Embryonic facial prominence (tissue), 1 donor: ENCODE results near the gene GMEB2.
"Not testable (repeated sequence)": the region's sequence is repeated elsewhere in the genome, so short reads cannot be mapped to it uniquely, and the experiment has no call there.

Experiments
- DNase-seq: peaks from one replicate; pipeline ENCODE4 v3.0.0-alpha.2; 2016; ENCODE audit errors: extremely low spot score

GMEB2 gene

DNA sequence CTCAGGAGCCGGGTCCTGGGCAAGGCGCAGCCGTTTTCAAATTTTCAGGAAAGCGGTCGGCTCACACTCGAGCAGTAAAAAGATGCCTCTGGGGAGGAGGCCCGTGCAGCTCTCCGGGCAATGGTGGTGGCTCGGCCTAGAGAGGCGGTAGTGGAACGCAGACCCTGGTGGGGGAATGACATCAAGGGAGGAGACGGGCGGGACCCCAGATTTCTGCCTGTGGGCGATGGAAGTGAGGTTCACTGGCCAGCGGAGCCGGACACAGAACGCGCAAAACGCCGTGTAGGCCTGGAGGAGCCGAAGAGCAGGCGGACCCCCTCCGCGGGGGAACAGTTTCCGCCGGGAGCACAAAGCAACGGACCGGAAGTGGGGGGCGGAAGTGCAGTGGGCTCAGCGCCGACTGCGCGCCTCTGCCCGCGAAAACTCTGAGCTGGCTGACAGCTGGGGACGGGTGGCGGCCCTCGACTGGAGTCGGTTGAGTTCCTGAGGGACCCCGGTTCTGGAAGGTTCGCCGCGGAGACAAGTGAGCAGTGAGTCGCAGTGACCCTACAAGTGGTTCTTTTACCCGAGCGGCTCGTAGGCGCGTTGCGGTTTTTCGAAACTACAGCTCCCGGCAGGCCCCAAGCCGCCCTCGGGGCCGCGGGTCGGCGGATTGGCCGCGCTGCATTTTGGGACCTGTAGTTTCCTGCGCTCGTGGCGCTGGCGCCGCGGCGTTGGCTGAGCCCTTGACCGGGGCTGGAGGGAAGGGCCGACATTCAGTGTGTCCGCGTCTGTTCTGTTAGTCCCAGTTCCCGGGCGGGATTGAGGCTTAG, 31.2 kb upstream of the GMEB2 start, which contains the start of gene RTEL1:
Gene RTEL1 (plus strand): TSS at position 376 of the 812 bp plus-strand sequence. CDS start 1,091 bp downstream, outside the sequence.
- peak; percentile 77 for DNase-seq

DNA sequence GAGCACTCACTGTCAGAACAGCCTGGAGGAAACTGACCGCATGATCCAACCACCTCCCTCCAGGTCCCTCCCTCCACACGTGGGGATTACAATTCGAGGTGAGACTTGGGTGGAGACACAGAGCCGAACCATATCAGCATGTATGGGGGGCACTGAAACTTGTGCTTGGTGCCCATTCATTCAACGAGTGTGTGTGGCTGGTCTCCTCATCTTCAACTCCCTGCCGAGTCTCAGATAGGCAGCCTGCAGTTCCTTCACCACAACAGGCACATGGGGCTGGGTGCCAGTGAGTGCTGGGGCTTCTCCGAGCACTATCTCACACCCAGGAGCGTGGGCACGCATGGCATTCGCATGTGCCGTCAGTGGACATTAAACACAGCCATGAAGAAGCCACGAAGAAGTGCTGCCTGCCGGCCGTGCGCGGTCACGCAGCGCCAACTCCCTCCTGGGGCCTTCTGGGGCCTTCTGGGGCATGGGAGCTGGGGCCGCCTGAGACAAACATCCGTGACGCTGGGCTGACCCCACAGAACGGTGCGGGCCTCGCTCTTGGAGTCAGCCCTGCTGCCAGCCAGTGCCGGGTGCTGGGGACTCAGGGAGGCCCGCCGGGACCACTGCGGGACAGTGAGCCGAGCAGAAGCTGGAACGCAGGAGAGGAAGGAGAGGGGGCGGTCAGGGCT, 30.5 kb upstream of the GMEB2 start:
- no peak for DNase-seq

DNA sequence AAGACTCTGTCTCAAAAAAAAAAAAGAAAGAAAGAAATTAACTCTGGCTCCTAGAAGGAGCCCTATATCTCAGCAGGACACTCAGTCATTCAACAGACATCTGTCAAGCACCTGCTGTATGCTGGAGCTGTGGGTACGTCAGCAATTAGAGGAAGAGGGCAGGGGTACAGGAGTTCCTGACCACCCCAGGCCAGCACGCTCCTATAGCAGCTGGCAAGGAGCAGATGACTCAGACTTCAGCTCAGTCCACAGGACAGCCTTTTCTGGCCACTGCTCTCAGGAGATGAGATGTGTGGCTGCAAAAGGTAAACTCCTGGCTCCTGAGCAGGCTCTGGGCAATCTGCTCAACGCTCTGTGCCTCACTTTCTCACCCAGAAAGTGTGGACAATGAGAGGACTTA, 29.6 kb upstream of the GMEB2 start:
- no peak for DNase-seq

DNA sequence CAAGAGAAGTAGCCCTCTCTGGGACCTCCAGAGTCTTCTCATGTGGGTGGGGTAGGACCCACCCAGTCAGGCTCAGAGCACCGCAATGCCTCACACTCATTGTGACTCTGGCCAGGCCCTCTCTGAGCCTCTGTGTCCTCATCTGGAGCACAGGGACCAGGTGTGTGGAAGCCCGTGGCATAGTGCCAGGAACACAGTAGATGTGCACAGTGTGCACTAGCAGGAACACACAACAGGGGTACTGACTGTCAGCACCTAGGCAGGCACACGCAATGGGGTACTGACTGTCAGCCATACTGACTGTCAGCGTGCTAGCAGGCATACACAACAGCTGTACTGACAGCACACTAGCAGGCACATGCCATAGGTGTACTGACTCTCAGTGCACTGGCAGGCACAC, 28.3 kb upstream of the GMEB2 start:
- DNase-seq: no peak

DNA sequence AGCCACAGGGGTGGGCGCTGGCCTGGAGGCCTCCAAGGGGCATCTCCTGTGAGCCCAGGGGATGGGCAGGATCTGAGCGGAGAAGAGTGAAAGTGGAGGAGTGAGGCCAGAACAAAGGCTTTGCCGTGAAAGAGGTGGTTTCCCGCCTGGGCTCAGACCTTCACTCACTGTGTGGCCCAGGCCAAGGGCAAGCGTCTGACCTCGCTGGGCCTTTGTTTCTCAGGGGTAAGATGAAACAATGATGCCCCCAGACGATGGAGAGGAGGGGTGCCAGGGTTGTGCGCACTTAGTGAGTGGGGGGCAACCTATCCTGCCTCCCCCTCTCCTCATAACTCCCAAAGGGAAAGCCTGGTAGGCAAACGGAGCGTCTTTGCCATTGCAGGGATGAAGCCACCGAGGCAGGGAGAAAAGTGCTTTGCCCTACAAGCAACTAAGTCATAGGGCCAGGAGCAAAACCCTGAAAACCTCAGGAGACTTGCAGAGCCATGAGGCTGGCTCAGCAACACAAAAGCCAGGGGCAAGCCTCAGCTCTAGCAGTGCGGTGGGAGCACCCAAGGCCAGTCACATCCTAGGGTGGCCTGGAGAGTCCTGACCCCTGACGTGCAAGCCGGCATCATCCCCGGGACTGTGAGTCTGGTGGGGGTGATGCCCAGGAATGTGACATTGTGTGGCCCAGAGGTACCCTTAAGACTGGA, 27.2 kb upstream of the GMEB2 start:
- no peak for DNase-seq

DNA sequence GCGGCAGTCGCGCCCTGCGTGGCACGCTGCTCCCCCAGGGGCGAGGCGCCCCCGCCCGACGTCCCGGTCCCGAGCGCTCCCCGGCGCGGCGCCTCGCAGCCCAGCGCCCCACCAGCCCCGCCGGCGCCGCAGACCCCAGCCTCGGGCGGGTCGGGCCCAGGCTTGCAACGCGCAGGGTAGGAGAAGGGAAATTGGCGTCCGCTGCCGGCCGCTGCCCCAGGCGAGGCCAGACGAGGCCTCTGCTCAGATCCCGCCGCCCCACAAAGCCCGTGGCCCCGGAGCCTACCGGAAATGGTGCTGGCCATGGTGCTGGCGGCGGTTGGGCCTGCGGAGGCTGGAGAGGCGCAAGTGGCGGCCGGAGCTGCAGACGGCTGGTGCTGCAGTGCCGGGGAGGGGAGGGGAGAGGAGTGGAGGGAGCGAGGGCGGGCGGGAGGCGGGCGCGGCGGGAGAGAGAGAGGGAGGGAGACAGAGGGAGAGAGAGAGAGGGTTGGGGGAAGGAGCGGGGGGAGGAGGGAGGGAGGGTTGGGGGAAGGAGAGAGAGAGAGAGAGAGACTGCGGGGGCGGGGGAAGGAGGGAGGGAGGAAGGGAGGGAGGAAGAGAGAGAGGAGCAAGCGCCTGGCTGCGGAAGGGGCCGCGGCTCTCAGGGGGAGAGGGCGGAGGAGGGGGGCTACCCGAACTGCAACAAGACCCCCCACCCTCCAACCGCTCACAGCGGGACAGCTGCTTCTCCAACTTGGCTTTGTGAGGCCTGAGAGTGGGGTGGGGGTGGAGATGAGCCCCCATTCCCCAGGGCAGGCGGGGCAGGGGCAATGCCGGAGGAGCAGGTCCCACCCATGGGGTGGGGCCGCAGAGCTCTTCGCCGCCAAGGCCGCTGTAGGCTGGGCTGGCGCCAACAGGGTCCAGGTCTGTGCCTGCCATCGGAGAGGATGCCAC, 26.4 kb upstream of the GMEB2 start, which contains the start of gene STMN3:
Gene STMN3 (minus strand): TSS at position 384 of the 933 bp plus-strand sequence. CDS start 79 bp downstream, at position 305.
- peak; percentile 86 for DNase-seq

DNA sequence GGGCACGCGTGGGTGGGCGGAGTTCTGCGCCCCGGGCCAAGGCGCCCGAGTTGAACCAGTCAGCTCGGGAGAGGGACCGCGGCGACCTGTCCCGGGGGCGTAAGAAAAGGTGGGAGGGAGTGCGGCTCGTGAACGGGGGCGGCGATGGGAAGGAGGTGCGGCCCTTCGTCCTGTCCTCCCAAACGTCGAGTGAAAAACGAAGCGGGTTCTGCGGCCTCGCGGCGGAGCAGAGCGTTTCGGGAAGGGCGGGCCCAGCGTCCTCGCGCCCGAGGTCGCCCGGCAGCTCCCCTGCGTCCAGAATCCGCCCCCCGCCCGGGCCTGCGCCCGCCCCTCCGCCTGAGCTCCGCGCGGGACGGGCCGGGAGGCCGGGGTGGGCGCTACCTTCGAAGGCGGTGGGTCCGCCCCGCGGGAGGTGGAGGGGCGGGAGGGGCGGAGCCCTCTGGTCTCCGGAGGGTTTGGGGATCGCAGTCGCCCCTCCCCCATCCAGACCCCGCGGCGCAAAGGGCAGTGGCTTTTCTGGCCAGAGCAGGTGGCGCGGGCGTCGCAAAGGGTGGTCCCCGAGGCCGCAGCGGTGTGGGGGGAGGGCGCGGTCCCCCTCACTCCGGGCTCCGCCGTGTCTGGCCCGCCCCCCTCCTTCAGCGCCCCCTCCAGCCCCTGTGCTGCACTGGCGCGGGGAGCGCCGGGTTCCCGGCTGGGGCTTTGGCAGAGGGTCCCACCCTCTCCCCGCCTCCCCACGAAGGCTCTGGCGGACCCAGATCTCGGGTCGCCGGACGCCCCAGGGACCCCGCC, 25.5 kb upstream of the GMEB2 start:
- no peak for DNase-seq

DNA sequence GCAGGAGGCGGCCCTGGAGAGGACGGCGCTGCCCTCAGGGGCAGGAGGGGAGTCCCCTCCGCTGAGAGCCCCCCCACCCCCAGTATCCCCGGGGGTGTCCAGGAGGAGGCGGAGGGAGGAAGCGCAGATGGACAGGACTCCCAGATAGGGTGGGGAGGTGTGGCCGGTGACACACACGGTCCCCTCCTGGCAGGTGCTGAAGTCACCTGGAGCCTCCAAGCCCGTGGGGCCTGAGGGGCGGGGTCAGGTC, 25.0 kb upstream of the GMEB2 start:
- no peak for DNase-seq

DNA sequence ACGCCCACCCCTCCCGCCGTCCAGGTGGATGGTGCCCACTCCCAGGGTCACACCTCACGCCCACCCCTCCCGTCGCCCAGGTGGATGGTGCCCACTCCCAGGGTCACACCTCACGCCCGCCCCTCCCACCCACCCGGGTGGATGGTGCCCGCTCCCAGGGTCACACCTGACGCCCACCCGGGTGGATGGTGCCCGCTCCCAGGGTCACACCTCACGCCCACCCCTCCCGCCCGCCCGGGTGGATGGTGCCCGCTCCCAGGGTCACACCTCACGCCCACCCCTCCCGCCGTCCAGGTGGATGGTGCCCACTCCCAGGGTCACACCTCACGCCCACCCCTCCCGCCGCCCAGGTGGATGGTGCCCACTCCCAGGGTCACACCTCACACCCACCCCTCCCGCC, 23.6 kb upstream of the GMEB2 start:
- not testable (repeated sequence) for DNase-seq

DNA sequence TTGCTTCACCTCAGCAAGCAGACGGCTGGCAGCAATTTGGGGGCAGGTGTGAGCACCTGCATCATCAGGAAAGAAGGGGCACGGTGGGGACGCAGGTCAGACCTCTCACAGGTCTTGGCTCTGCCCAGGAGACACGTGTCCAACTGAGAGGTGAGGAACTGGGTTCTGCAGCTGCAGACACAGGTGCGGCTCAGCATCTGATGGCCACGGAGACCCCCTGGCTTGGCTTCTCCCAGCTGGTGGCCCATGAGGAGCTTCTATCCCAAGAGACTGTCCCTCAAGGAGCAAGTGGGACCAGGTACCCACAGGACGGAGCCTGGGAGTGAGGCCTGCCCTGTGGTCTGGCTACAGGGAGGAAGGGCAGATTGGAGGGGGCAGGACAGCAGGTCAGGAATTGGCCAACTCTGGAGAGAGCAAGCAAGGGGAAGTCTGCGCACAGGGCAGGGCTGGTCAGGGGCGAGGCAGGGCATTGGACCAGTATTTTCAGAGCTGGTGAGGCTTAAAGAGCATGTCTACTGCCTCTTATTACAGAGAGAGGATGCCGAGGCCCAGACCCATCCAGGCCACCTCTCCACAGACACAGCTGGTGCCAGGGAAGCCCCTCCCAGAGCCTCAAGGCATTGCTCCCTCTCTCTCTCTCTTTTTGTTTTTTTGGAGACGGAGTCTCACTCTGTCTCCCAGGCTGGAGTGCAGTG, 22.1 kb upstream of the GMEB2 start:
- no peak for DNase-seq

DNA sequence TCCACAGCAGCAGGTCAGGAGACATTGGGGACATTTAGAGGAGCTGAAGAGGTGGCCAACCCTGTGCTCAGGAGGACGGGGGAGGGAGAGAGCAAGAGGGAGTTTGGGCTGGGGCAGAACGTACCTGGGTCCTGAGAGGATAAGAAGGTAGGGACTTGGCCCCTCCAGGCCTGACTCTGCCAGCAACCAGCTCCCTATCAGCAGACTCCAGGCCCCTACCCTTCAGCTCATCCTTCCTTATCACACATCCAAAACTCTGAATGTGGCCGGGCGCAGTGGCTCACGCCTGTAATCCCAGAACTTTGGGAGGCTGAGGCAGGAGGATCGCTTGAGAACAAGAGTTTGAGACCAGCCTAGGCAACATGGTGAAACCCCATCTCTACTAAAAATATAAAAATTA, 21.3 kb upstream of the GMEB2 start:
- no peak for DNase-seq

DNA sequence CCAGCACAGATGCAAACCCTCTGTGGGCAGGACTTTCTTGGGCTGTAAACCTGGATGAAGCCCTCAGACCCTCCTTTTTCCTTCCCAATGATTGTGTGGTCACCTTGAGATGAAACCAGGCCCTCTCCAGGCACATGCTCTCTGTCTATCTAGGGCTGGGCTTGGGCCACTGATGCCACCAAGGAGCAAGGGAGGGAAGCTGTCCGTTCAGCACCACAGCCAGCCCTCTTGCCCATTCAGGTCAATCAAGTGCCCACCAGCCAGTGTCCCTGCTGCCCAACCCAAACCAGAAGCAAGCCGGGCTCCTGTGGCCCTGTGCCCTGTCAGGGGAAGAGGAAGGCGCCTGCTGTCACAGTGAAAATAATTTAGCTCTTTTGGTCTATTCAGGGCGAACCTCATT, 18.3 kb upstream of the GMEB2 start:
- no peak for DNase-seq

DNA sequence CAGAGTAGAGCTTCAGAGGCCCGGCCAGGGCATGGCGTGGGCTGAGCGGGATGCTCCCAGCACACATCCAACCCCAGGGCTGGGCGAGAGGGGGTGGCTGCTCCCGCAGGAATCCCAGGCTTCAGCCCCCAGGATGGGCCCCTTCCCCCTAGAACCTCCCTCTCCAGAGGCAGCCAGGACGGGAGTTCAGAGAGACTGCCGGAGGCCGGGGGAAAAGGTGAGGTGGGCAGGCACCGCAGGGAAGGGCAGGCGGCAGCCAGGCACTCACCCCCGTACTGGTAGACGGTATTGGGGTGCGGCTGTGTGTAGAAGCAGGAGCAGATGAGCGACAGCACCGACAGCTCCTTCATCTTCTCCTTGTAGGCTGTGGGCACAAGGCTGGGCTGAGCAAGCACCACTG, 17.0 kb upstream of the GMEB2 start:
- no peak for DNase-seq

DNA sequence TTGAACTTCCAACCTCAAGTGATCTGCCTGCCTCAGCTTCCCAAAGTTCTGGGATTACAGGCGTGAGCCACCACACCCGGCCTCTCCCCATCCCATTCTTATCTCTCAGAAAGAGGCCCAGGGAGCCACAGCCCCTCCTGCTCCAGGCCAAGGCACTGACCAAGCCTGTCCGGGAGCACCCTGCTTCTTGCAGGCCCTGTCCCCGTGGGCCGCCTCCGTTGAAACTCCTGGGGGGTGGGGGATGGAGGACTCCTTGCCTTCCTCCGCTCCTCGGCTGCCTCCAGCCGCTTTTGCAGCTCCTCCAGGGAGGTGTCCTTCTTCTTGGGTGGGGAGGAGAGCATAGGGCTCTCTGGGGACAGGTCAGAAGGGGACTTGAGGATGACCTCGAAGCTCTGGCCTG, 16.6 kb upstream of the GMEB2 start:
- no peak for DNase-seq

DNA sequence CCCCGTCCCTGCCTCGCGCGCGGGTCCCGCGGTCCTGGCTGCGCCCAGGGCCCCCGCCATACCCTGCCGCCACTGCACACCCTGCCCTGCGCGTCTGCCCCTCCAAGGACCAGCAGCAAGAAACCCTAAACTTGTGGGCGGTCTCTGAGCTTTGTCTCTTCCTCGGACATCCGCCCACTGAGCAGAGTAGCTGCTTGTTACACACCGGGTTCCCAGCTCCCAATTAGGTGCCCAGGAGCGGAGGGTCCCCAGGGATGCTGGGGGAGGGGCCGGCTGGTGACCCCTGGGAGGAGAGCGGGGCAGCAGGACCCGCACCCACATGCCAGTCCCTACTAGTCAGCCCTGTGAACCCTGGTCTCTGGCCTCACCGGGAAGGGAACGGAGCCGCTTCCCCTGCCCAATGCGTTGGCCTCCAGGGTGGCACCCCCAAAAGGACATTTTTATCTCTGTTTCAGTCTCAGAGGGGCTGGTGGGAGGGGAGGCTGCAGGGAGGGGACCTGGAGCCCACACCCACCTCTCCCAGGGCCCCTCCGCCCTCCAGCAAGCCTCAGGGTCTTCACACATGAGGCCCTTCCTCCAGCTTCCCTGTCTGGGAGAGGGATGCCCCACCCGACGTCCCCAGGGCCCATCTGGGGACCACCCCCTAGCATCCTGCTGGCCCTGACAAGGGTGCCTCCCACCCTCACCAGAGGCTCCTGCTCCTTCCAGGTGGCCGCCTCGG, 15.8 kb upstream of the GMEB2 start:
- no peak for DNase-seq

DNA sequence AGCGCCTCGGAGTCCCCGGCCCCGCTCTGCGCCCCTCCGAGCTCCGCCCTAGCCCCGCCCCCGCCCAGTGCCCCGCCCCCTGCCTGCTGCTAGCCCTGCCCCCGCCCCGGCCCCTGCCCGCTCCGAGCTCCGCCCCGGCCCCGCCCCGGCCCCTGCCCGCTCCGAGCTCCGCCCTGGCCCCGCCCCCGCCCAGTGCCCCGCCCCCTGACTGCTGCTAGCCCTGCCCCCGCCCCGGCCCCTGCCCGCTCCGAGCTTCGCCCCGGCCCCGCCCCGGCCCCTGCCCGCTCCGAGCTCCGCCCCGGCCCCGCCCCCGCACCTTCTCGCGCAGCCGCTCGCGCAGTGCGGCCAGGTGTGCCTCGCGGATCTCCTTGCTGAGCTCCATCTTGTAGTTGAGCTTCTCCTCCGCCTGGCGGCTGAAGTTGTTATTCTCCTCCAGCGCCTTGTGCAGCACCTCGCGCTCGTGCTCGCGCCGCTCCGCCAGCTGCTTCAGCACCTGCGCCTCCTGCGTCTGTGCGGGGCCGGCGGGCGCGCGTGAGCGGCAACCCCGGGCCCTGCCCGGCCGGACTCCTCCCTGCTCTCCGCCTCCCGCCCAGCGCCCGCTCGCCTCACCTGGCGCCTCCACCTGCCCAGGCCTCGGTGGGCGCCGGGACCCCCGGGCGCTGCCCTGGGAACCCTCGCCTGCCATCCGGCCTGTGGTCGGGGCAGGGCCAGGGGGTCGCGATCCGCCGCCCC, 15.1 kb upstream of the GMEB2 start:
- DNase-seq: peak; percentile 86

DNA sequence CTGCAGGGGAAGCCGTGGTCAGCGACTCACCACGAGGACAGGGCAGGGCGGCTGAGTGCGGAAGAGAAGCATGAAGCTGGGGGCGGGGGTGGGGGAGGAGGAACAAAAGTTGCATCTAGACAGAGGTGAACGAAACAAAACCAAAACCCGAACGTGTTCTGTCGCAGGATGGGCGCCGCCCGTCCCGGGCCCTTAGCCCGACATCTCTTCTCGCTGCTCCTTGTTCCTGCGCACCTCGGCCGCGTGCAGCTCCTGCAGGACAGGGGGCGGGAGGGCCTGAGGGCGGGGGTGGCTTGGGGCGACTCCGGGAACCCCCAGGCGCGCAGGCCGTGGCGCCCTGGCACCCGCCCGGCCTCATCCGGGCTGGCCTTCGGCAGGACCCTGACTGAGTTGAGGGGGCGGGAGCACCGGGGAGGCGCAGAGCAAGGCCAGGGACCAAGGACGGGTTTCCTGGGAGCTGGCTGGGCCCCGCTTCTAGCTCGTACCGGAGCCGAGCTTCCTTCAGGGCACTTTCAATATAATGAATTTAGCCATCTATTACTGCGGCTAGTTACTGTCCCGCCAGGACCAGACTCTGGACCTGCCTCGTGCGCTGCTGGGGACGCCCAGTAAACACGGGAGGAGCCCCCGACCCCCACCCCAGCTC, 14.4 kb upstream of the GMEB2 start:
- DNase-seq: no peak

DNA sequence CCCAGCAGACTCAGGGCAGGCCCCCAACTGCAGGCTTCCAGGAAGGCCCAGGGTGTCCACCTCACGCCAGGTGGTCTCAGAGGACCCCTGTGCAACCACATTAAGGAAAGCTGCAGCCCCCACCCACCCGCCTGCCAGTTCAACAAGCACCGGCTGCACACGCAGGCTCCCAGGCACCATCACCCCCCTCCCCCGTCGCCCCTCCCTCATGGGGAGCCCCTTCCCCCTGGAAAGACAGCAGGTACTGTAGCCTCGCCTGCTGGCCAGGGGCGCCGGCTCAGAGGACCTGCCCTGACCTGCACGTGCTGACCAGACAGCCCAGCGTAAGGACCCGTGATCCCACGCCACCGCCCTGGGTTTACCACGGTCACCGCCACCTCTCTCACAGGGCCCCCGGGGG, 13.8 kb upstream of the GMEB2 start:
- DNase-seq: not testable (repeated sequence)
